GM10266 (cell line): ENCODE results near the gene SNX25.

Experiments used
- DNase-seq: peaks from one replicate; pipeline ENCODE4 v3.0.0; 2012; ENCODE audit errors: extremely low spot score
- TF ChIP-seq, protein P1 (sequence below): IDR thresholded peaks from 2 replicates; pipeline ENCODE4 v1.5.1; 2012; ENCODE audit warnings: mild to moderate bottlenecking, low read depth; ENCODE audit not compliant: control insufficient read depth, insufficient read depth; ENCODE audit errors: missing control alignments

The SNX25 gene

DNA sequence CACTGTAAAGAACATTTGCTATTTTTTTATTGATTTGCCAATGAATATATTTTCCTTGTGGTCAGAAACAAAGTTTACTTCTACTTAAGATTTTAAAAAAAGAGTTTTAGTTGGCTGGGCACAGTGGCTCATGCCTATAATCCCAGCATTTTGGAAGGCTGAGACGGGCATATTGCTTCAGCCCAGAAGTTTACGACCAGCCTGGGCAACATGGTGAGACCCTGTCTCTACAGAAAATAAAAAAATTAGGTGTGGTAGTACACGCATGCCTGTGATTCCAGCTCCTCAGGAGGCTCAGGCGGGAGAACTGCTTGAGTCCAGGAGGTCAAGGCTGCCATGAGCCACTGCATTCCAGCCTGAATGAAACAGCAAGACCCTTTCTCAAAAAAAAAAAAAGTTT lies 149.6 kb downstream of the SNX25 start:
- DNase-seq = no peak
- TF ChIP-seq, protein P1, sequence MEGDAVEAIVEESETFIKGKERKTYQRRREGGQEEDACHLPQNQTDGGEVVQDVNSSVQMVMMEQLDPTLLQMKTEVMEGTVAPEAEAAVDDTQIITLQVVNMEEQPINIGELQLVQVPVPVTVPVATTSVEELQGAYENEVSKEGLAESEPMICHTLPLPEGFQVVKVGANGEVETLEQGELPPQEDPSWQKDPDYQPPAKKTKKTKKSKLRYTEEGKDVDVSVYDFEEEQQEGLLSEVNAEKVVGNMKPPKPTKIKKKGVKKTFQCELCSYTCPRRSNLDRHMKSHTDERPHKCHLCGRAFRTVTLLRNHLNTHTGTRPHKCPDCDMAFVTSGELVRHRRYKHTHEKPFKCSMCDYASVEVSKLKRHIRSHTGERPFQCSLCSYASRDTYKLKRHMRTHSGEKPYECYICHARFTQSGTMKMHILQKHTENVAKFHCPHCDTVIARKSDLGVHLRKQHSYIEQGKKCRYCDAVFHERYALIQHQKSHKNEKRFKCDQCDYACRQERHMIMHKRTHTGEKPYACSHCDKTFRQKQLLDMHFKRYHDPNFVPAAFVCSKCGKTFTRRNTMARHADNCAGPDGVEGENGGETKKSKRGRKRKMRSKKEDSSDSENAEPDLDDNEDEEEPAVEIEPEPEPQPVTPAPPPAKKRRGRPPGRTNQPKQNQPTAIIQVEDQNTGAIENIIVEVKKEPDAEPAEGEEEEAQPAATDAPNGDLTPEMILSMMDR = no peak

- TF ChIP-seq, protein P1 = no peak
- DNase-seq = no peak
These were observed 150.5 kb downstream of the SNX25 start for GRCh38 chr4:185359767-185360446.

DNA sequence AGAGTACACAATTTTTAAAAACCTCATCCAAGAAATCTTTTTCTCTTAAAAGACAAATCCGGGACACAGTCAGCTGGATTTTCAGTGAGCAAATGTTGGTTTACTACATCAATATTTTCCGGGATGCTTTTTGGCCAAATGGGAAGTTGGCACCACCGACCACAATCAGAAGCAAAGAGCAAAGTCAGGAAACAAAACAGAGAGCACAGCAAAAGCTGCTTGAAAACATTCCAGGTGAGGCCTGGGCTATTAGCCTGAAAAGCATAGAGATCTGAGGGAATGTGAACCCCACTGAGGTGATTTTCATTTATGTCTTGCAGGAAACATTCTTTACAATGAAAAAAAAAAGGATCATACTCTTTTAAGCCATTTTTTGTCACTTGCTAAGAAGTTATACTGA lies 152.5 kb downstream of the SNX25 start:
- DNase-seq = no peak
- TF ChIP-seq, protein P1 = no peak

- peak; percentile 41 for DNase-seq
These were observed 153.2 kb downstream of the SNX25 start for GRCh38 chr4:185362570-185362969.

- DNase-seq = no peak
- TF ChIP-seq, protein P1 = no peak
These were observed 153.9 kb downstream of the SNX25 start for GRCh38 chr4:185363251-185363650.

DNA sequence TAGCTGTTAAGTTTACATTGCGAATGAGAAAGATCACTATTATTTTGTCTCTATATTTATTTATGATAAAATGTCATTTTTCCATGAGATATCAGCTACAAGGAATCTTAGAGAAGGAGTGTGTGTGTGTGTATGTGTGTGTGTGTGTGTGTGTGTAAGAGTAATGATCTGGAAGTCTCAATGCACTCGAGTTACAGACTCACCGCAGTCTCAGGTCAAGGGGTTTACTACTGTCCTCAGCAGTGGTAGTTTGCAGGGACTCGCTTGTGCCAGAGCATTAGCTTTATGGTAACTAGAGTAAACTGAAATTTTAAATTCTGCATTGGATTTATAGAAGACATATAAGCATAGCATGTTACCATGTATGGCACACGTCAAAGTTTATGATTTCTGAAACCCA lies 155.5 kb downstream of the SNX25 start:
- DNase-seq = no peak
- TF ChIP-seq, protein P1 = no peak

- no peak for DNase-seq
- TF ChIP-seq, protein P1 = no peak
These were observed 160.3 kb downstream of the SNX25 start for GRCh38 chr4:185369731-185370130.

- no peak for DNase-seq
These were observed 161.0 kb downstream of the SNX25 start for GRCh38 chr4:185370268-185370949.

More at GRCh38 chr4:185370268-185370949, 161.0 kb downstream of the SNX25 start:
- TF ChIP-seq, protein P1 = no peak
